Measurements from ENCODE around the gene AMMECR1.

GRCh38 chrX:110245011-110245410 lies 72.9 kb downstream of the AMMECR1 start:
- TF ChIP-seq POLR2A (IDR thresholded peaks at IDR 0.05) = no peak
- TF ChIP-seq, protein P1, sequence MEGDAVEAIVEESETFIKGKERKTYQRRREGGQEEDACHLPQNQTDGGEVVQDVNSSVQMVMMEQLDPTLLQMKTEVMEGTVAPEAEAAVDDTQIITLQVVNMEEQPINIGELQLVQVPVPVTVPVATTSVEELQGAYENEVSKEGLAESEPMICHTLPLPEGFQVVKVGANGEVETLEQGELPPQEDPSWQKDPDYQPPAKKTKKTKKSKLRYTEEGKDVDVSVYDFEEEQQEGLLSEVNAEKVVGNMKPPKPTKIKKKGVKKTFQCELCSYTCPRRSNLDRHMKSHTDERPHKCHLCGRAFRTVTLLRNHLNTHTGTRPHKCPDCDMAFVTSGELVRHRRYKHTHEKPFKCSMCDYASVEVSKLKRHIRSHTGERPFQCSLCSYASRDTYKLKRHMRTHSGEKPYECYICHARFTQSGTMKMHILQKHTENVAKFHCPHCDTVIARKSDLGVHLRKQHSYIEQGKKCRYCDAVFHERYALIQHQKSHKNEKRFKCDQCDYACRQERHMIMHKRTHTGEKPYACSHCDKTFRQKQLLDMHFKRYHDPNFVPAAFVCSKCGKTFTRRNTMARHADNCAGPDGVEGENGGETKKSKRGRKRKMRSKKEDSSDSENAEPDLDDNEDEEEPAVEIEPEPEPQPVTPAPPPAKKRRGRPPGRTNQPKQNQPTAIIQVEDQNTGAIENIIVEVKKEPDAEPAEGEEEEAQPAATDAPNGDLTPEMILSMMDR (IDR thresholded peaks at IDR 0.05) = no peak

All from tibial nerve (tissue), 3 donors.